ENCODE results near the gene SLC35D1.
"Not testable (repeated sequence)": the region's sequence is repeated elsewhere in the genome, so short reads cannot be mapped to it uniquely, and the experiment has no call there.

Gene SLC35D1

DNA sequence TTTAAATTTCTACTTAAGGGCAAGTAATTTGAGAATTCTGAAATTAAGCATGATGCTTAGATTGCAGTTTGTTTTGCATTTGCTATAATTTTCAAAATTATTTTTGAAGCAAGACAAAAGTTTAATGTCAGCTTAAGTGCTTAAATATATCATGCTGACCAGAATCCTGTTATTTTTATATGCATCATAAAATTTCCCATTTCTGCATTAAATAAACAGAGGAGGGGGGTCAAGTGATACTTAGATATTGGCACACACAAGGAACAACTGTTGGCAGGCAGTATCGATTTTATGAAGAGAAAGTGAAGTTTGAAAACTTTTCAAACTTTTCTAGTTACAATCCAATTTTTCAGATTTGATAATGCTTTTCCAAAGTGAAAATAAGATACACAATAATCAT is 68.1 kb downstream of the SLC35D1 start:
- DNase-seq (ENCODE audit: low read depth in 2 of 2): no peak

DNA sequence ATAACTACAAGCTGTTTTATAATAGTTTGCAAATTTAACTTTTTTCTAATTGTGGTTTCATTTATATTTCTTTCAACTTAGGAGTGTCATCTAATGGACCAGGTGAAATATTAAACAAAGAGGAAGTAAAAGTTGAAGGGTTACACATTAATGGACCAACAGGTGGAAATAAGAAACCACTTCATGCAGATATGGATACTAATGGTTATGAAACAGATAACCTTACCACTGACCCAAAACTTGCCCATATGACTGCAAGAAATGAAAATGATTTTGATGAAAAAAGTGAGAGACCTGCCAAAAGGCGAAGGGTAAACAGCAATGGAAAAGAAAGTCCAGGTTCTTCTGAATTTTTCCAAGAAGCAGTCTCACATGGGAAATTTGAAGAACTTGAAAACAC is 69.5 kb downstream of the SLC35D1 start:
- DNase-seq (ENCODE audit: low read depth in 2 of 2): no peak

DNA sequence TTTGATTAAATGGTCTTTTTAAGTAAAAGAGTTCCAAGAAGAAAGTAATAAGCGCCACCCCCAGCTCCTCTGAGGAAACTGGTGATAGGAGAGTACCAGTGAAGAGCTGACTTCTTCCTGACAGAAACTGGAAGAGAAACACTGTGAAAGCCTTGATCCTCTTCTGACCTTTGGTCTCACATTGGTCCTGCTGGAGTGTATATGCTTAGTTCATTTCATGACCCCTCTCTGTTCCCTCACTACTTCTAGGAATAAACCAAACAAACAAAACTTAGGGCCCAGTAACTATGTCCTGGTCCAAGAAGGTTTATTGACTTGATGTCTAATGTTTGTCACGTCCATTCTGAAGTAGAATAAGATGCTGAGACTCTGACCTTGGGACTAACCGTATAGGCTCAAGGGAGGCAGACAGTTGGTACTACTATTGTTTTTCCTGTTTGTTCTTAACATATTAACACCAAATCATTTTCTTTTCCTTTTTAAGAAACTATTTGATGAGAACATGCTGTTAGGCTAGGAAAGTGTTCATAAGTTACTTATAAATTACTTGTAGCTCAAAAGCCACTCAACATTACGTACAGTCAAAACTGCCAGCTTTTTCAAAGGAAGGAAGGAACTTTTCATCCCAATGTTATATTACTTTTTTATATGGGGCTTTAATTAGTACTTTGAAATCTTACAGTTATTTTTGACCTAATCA is 71.2 kb downstream of the SLC35D1 start:
- no peak for DNase-seq (ENCODE audit: low read depth in 2 of 2)

DNA sequence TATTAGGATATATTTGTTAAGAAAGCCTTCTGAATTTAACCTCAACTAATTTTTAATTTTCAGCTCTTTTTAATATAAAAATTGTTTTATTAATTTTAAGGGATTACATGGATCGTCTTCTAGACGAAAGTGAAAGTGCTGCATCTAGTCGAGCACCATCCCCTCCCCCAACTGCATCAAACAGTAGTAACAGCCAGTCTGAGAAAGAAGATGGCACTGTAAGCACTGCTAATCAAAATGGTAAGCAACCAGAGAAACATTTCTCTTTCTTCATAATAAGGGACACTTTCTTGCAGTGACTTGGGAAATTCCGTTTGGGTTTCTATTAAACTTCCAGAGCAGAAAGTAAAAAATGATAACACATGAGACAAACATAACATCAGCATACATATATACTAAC is 72.3 kb downstream of the SLC35D1 start:
- DNase-seq (ENCODE audit: low read depth in 2 of 2): peak; percentile 8 to 33

DNA sequence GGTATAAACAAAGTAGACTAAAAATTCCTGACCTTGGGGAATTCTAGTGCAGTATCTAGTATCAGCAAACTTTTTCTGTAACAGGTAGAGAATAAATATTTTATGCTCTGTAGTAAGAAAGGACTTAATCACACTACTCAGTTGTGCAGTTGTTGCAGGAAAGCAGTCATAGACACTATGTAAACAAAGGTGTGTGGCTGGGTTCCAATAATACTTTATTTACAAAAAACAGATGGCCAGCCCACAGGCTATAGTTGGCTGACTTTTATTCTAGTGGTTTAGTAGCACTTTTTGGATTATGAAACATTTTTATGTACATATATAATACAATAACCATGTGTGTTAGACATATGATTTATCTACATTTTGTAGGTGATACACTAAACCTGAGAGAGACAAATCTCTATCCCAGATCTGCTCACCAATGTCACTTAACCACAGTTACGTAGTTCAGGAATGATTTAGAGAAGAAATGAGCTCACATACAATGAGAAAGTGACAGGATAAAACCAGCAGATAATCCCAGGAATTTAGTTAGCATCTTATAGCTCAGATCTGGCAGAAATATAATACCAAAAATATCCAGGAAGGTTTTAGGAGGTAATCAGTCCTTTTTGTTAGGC is 73.1 kb downstream of the SLC35D1 start:
- DNase-seq (ENCODE audit: low read depth in 2 of 2): no peak

DNA sequence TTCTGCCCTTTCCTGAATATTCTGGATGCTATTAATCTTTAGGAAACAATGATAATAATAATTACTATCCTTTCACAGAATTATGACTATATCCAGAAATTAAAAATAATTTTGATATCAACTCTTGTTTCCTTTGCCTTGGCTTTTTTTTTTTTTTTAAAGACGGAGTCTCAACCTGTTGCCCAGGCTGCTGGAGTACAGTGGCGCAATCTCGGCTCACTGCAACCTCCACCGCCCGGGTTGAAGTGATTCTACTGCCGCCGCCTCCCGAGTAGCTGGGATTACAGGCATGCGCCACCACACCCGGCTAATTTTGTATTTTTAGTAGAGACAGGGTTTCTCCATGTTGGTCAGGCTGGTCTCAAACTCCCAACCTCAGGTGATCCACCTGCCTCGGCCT is 74.3 kb downstream of the SLC35D1 start:
- not testable (repeated sequence) for DNase-seq (ENCODE audit: low read depth in 2 of 2)

DNA sequence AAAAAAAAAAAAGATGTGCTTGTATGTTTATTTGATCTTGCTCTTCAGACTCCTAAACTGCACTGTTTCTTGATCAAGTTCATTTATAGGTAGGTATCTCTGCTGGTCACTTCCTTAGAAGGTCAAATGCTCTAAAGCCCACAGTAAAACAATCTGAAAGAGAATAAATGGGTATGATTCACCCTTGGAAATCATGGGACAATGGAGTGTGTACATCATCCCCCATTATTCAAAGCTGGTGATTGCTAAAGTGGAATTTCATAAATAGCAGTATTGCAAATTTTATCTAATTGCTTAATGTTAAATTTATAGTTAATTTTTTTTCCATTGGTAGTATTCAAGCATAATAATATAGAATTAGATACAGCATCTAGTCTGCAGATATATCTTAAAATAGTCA is 75.7 kb downstream of the SLC35D1 start:
- DNase-seq (ENCODE audit: low read depth in 2 of 2): no peak

DNA sequence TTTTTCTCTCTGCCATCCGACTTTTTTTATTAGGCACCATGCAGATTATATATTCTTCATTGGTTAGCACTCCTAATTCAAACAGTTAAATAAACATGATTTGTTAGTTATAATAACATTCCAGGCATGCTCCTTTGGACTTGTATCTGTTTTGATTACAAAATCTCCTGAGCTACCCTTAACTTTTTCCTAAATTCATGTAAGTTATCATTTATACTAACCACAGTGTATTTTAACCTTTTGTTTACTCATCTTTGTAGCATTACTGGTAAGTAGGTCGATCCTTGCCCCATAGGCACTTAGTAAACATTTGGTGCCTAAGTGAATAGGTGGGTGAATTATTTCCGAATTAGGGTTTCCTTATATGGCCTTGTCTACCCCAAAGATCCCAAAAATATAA is 85.4 kb downstream of the SLC35D1 start:
- no peak for DNase-seq (ENCODE audit: low read depth in 2 of 2)

DNA sequence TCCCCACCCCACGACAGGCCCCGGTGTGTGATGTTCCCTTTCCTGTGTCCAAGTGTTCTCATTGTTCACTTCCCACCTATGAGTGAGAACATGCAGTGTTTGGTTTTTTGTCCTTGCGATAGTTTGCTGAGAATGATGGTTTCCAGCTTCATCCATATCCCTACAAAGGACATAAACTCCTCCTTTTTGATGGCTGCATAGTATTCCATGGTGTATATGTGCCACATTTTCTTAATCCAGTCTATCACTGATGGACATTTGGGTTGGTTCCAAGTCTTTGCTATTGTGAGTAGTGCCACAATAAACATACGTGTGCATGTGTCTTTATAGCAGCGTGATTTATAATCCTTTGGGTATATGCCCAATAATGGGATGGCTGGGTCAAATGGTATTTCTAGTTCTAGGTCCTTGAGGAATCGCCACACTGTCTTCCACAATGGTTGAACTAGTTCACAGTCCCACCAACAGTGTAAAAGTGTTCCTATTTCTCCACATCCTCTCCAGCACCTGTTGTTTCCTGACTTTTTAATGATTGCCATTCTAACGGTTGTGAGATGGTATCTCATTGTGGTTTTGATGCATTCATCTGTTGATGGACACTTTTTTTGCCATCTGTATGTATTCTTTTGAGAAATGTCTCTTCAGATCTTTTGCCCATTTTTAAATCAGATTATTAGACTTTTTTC is 87.6 kb downstream of the SLC35D1 start:
- DNase-seq (ENCODE audit: low read depth in 2 of 2): not testable (repeated sequence)

DNA sequence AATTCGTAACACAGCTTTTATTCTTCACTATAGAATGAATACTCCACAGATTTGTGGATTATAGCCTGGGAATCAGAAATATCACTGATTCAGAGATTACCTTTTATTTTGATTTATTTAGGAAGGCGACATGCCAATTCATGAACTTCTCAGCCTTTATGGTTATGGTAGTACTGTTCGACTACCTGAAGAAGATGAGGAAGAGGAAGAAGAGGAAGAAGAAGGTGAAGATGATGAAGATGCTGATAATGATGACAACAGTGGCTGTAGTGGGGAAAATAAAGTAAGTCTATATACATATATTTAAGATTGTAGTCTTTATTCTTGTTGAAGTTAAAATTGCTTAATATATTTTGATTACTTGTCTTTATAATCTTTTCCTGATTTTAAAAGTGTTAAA is 96.0 kb downstream of the SLC35D1 start:
- DNase-seq (ENCODE audit: low read depth in 2 of 2): no peak

DNA sequence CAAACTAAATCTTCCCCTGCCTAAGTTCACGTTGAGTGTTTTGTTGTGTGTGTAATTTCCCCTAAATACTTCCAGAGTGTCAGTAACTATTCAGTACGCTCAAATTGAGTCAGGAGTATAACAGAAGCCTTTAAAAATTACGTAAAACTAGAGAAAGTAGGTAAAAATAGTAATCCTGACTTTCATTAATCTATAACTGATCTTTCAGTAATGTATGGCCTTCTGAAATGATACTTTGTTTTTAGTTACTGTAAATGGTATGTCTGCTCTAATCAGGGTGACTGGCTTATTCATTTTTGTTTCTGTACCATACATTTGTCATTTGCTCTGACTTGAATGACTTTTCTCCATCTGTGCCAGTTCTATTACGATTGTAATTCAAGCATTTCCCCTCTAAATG is 99.7 kb downstream of the SLC35D1 start:
- no peak for DNase-seq (ENCODE audit: low read depth in 2 of 2)

DNA sequence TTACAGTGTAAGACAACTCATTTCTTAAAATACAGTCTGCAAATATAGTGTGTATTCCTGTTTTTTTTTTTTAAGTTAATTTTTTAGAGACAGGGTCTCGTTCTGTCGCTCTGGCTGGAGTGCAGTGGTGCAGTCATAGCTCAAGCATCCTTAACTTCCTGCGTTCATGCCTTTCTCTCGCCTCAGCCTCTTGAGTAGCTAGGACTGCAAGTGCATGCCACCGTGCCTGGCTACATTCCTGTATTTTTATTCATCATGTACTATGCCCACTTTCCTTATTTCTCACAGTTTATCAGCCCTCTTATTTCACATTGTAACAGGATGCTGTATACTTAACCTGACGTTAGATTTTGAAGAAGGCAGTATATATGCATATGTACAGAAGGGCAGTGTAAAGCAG is 102.4 kb downstream of the SLC35D1 start:
- no peak for DNase-seq (ENCODE audit: low read depth in 2 of 2)

Data from stimulated activated CD8-positive, alpha-beta memory T cell treated with anti-CD3 and anti-CD28 coated beads, Interleukin-7, amount 100 ng/mL, for 4 hours (primary cell).